ENCODE results near the gene NR2E1.

The NR2E1 gene

GRCh38 chr6:108210556-108210955 lies 44.7 kb downstream of the NR2E1 start:
- no peak for DNase-seq
- no peak overlapping the region for H3K27ac ChIP-seq
- no peaks in the 10 kb centered on the region for H3K9me3 ChIP-seq (ENCODE audit: severe bottlenecking)
- H3K36me3 ChIP-seq, result peaks cover 8% of the 10 kb centered on the region
- TF ChIP-seq CTCF (IDR thresholded peaks at IDR 0.05; ENCODE audit: low read depth, low read length), result no peak
- no peaks in the 10 kb centered on the region for H3K27me3 ChIP-seq (ENCODE audit: insufficient read depth, low read depth, severe bottlenecking)
- H3K4me3 ChIP-seq (ENCODE audit: low read depth, low read length), result no peak overlapping the region

GRCh38 chr6:108211671-108212070 lies 45.8 kb downstream of the NR2E1 start:
- no peak for TF ChIP-seq CTCF (IDR thresholded peaks at IDR 0.05; ENCODE audit: low read depth, low read length)
- H3K9me3 ChIP-seq (ENCODE audit: severe bottlenecking), result no peaks in the 10 kb centered on the region
- H3K27ac ChIP-seq, result no peak overlapping the region
- H3K4me3 ChIP-seq (ENCODE audit: low read depth, low read length), result no peak overlapping the region
- DNase-seq, result no peak
- peaks cover 8% of the 10 kb centered on the region for H3K36me3 ChIP-seq
- H3K27me3 ChIP-seq (ENCODE audit: insufficient read depth, low read depth, severe bottlenecking), result no peaks in the 10 kb centered on the region

GRCh38 chr6:108222064-108222463 lies 56.2 kb downstream of the NR2E1 start:
- Histone ChIP-seq H3K27ac (no peak overlapping the region), H3K9me3 (ENCODE audit: severe bottlenecking) (no peaks in the 10 kb centered on the region), H3K27me3 (ENCODE audit: insufficient read depth, low read depth, severe bottlenecking) (no peaks in the 10 kb centered on the region), H3K4me3 (ENCODE audit: low read depth, low read length) (no peak overlapping the region), H3K36me3 (peaks cover 22% of the 10 kb centered on the region)
- TF ChIP-seq CTCF (IDR thresholded peaks at IDR 0.05; ENCODE audit: low read depth, low read length), result no peak
- DNase-seq, result no peak

- peaks cover 22% of the 10 kb centered on the region for H3K36me3 ChIP-seq
- H3K27ac ChIP-seq, result no peak overlapping the region
- H3K4me3 ChIP-seq (ENCODE audit: low read depth, low read length), result no peak overlapping the region
- no peak for DNase-seq
- TF ChIP-seq CTCF (IDR thresholded peaks at IDR 0.05; ENCODE audit: low read depth, low read length), result no peak
- H3K27me3 ChIP-seq (ENCODE audit: insufficient read depth, low read depth, severe bottlenecking), result no peaks in the 10 kb centered on the region
- no peaks in the 10 kb centered on the region for H3K9me3 ChIP-seq (ENCODE audit: severe bottlenecking)
These were observed 56.7 kb downstream of the NR2E1 start for GRCh38 chr6:108222504-108222903.

GRCh38 chr6:108227290-108227689 lies 61.5 kb downstream of the NR2E1 start:
- no peak overlapping the region; the same call in 1 of the 2 replicates for H3K27ac ChIP-seq
- no peaks in the 10 kb centered on the region for H3K27me3 ChIP-seq (ENCODE audit: insufficient read depth, low read depth, severe bottlenecking)
- no peak for DNase-seq
- TF ChIP-seq CTCF (IDR thresholded peaks at IDR 0.05; ENCODE audit: low read depth, low read length), result no peak
- H3K36me3 ChIP-seq, result peaks cover 3% of the 10 kb centered on the region; the same call in 1 of the 2 replicates
- no peak overlapping the region for H3K4me3 ChIP-seq (ENCODE audit: low read depth, low read length)
- no peaks in the 10 kb centered on the region for H3K9me3 ChIP-seq (ENCODE audit: severe bottlenecking)

GRCh38 chr6:108228416-108228815 lies 62.6 kb downstream of the NR2E1 start:
- H3K27me3 ChIP-seq (ENCODE audit: insufficient read depth, low read depth, severe bottlenecking), result no peaks in the 10 kb centered on the region
- TF ChIP-seq CTCF (IDR thresholded peaks at IDR 0.05; ENCODE audit: low read depth, low read length), result no peak
- H3K9me3 ChIP-seq (ENCODE audit: severe bottlenecking), result no peaks in the 10 kb centered on the region
- no peak for DNase-seq
- no peak overlapping the region for H3K4me3 ChIP-seq (ENCODE audit: low read depth, low read length)
- no peak overlapping the region for H3K27ac ChIP-seq
- H3K36me3 ChIP-seq, result no peaks in the 10 kb centered on the region
